ENCODE results near the gene VANGL1. TPM values are rescaled to one million over a fixed set of nuclear protein-coding genes. Genes with fewer than 3 reads are reported as not detected.

The VANGL1 gene
- total RNA-seq (1 to 10 TPM; 4.3 to 6.8 TPM), polyA plus RNA-seq (1 to 10 TPM; 2.5 to 2.8 TPM)

- Histone ChIP-seq H3K4me1 (ENCODE audit: control insufficient read depth in 4 of 4, insufficient read depth in 4 of 4, low read length in 3 of 4) (peaks cover 0 to 25% (median 6%) of the 10 kb centered on the region in 4 donors), H3K27ac (ENCODE audit: low read depth in 1 of 2, low read length in 2 of 2) (peak within 1 kb of the TSS; percentile 35 to 60), H3K4me3 (ENCODE audit: low read depth in 1 of 3, low read length in 3 of 3) (peak within 1 kb of the TSS; percentile 66 to 92 (median 69)), H3K9me3 (ENCODE audit: control insufficient read depth in 4 of 4, low read length in 3 of 4) (no peaks in the 10 kb centered on the region), H3K9ac (ENCODE audit: low read depth in 1 of 2, low read length in 2 of 2) (no peak within 1 kb of the TSS), H3K27me3 (ENCODE audit: control insufficient read depth in 4 of 4, insufficient read depth in 4 of 4, low read length in 3 of 4) (no peaks in the 10 kb centered on the region), H3K36me3 (ENCODE audit: control insufficient read depth in 4 of 4, insufficient read depth in 3 of 4, low read depth in 1 of 4, low read length in 3 of 4) (no peaks in the 10 kb centered on the region)
- DNase-seq (ENCODE audit: low spot score), result peak; percentile 75
- TF ChIP-seq ATF3 (IDR thresholded peaks at IDR 0.05), result no peak
- no peak for TF ChIP-seq JUND (IDR thresholded peaks at IDR 0.05)
- TF ChIP-seq, protein P1, sequence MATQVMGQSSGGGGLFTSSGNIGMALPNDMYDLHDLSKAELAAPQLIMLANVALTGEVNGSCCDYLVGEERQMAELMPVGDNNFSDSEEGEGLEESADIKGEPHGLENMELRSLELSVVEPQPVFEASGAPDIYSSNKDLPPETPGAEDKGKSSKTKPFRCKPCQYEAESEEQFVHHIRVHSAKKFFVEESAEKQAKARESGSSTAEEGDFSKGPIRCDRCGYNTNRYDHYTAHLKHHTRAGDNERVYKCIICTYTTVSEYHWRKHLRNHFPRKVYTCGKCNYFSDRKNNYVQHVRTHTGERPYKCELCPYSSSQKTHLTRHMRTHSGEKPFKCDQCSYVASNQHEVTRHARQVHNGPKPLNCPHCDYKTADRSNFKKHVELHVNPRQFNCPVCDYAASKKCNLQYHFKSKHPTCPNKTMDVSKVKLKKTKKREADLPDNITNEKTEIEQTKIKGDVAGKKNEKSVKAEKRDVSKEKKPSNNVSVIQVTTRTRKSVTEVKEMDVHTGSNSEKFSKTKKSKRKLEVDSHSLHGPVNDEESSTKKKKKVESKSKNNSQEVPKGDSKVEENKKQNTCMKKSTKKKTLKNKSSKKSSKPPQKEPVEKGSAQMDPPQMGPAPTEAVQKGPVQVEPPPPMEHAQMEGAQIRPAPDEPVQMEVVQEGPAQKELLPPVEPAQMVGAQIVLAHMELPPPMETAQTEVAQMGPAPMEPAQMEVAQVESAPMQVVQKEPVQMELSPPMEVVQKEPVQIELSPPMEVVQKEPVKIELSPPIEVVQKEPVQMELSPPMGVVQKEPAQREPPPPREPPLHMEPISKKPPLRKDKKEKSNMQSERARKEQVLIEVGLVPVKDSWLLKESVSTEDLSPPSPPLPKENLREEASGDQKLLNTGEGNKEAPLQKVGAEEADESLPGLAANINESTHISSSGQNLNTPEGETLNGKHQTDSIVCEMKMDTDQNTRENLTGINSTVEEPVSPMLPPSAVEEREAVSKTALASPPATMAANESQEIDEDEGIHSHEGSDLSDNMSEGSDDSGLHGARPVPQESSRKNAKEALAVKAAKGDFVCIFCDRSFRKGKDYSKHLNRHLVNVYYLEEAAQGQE (IDR thresholded peaks at IDR 0.05), result no peak
- TF ChIP-seq YY1 (IDR thresholded peaks at IDR 0.05), result no peak
- no peak for TF ChIP-seq TAF1 (conservative IDR thresholded peaks at IDR 0.05)
- no peak for TF ChIP-seq HNF4G (IDR thresholded peaks at IDR 0.05)
- TF ChIP-seq, protein P2, sequence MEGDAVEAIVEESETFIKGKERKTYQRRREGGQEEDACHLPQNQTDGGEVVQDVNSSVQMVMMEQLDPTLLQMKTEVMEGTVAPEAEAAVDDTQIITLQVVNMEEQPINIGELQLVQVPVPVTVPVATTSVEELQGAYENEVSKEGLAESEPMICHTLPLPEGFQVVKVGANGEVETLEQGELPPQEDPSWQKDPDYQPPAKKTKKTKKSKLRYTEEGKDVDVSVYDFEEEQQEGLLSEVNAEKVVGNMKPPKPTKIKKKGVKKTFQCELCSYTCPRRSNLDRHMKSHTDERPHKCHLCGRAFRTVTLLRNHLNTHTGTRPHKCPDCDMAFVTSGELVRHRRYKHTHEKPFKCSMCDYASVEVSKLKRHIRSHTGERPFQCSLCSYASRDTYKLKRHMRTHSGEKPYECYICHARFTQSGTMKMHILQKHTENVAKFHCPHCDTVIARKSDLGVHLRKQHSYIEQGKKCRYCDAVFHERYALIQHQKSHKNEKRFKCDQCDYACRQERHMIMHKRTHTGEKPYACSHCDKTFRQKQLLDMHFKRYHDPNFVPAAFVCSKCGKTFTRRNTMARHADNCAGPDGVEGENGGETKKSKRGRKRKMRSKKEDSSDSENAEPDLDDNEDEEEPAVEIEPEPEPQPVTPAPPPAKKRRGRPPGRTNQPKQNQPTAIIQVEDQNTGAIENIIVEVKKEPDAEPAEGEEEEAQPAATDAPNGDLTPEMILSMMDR (IDR thresholded peaks at IDR 0.05; ENCODE audit: low read depth, low read length, missing input control), result no peak
- TF ChIP-seq NR2F2 (IDR thresholded peaks at IDR 0.05), result no peak
- TF ChIP-seq RXRA (IDR thresholded peaks at IDR 0.05), result no peak
- no peak for TF ChIP-seq RAD21 (IDR thresholded peaks at IDR 0.05)
- no peak for TF ChIP-seq FOXA2 (IDR thresholded peaks at IDR 0.05)
- TF ChIP-seq HNF4A (conservative IDR thresholded peaks at IDR 0.05), result no peak
- TF ChIP-seq SP1 (IDR thresholded peaks at IDR 0.05), result no peak
- under 1% methylated on average over 61 of the region's 61 CpGs for WGBS
Measured at GRCh38 chr1:115641762-115642167, at the start of gene VANGL1. Gene VANGL1, plus strand, starts transcription at chr1:115641970. Its CDS starts 9,444 bp downstream, at chr1:115651414.

GRCh38 chr1:115592264-115592663 is 49.5 kb upstream of the VANGL1 start:
- 98% methylated on average over 1 of the region's 1 CpG for WGBS
- H3K4me1 ChIP-seq (ENCODE audit: control insufficient read depth in 4 of 4, insufficient read depth in 4 of 4, low read length in 3 of 4), result no peaks in the 10 kb centered on the region
- no peak for TF ChIP-seq HNF4G (IDR thresholded peaks at IDR 0.05)

More at GRCh38 chr1:115592264-115592663, 49.5 kb upstream of the VANGL1 start:
- peaks cover 4 to 29% (median 12%) of the 10 kb centered on the region in 4 donors for H3K9me3 ChIP-seq (ENCODE audit: control insufficient read depth in 4 of 4, low read length in 3 of 4)
- no peak overlapping the region for H3K4me3 ChIP-seq (ENCODE audit: low read depth in 1 of 3, low read length in 3 of 3)
- no peaks in the 10 kb centered on the region for H3K27me3 ChIP-seq (ENCODE audit: control insufficient read depth in 4 of 4, insufficient read depth in 4 of 4, low read length in 3 of 4)
- H3K27ac ChIP-seq (ENCODE audit: low read depth in 1 of 2, low read length in 2 of 2), result no peak overlapping the region
- no peaks in the 10 kb centered on the region for H3K36me3 ChIP-seq (ENCODE audit: control insufficient read depth in 4 of 4, insufficient read depth in 3 of 4, low read depth in 1 of 4, low read length in 3 of 4)
- H3K9ac ChIP-seq (ENCODE audit: low read depth in 1 of 2, low read length in 2 of 2), result no peak overlapping the region
- no peak for DNase-seq (ENCODE audit: low spot score)

Measured in liver (tissue), 9 donors.